GM18873 (cell line): ENCODE data around the gene ZNF260.
"Not testable (repeated sequence)": the region's sequence is repeated elsewhere in the genome, so short reads cannot be mapped to it uniquely, and the experiment has no call there.

ENCODE experiments used
- ATAC-seq: cut with Tn5 transposase; IDR thresholded peaks from one replicate; pipeline ENCODE4 v1.9.1; 2021; ENCODE audit warnings: mild to moderate bottlenecking, moderate library complexity, moderate number of reproducible peaks; ENCODE audit not compliant: unreplicated experiment, low FRiP score

ZNF260 gene

DNA sequence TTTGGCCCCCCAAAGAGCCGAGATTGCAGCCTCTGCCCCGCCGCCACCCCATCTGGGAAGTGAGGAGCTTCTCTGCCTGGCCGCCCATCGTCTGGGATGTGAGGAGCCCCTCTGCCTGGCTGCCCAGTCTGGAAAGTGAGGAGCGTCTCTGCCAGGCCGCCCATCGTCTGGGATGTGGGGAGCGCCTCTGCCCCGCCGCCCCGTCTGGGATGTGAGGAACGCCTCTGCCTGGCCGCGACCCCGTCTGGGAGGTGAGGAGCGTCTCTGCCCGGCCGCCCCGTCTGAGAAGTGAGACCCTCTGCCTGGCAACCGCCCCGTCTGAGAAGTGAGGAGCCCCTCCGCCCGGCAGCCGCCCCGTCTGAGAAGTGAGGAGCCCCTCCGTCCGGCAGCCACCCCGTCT, 37.2 kb downstream of the ZNF260 start:
- ATAC-seq: not testable (repeated sequence)

- peak; percentile 39 for ATAC-seq
These were observed 38.1 kb downstream of the ZNF260 start for GRCh38 chr19:36489920-36490415.

GRCh38 chr19:36489118-36489919, 38.8 kb downstream of the ZNF260 start, which contains the start of gene ZNF566:
Gene ZNF566, minus strand, starts transcription at chr19:36489561. Its CDS starts 13,004 bp downstream, at chr19:36476557.
- ATAC-seq: peak; percentile 69

DNA sequence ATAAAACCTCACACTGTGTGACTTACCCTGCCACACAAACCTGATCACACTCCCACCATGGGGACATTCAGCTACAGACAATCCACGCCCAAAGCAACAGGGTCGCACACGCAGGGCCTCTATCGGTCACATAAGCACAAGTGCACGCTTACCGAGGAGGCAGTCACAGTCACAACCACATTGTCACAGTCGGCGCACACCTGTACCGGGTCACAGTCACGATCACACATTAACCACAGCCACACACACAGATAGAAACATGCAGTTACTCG, 39.3 kb downstream of the ZNF260 start:
- ATAC-seq: peak; percentile 26

- ATAC-seq: no peak
These were observed 39.8 kb downstream of the ZNF260 start for GRCh38 chr19:36488118-36488845.

DNA sequence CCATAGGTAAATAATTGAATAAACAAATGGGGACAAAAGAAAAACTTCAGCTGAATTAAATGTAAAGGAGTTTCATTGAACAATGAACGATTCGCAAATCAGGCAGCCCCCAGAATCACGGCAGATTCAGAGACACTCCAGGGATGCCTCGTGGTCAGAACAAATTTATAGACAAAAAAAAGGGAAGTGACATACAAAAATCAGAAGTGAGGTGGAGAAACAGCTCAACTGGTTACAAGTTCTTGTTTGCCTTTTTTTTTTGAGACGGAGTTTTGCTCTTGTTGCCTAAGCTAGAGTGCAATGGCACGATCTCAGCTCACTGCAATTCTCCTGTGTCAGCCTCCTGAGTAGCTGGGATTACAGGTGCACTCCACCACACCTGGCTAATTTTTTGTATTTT, 44.4 kb downstream of the ZNF260 start:
- no peak for ATAC-seq

- ATAC-seq: no peak
These were observed 45.2 kb downstream of the ZNF260 start for GRCh38 chr19:36482876-36483275.
